AG08396 (cell line): ENCODE data around the gene CHERP.
"Not testable (repeated sequence)": the region's sequence is repeated elsewhere in the genome, so short reads cannot be mapped to it uniquely, and the experiment has no call there.

ENCODE experiments used
- DNase-seq: peaks from one replicate; pipeline ENCODE4 v3.0.0; 2012; ENCODE audit warnings: low spot score, mixed read lengths

The CHERP gene

GRCh38 chr19:16476401-16476800, 65.8 kb downstream of the CHERP start:
- DNase-seq = no peak

- no peak for DNase-seq
Observed at GRCh38 chr19:16473875-16474392, 68.3 kb downstream of the CHERP start.

GRCh38 chr19:16472992-16473391, 69.2 kb downstream of the CHERP start:
- DNase-seq = no peak

GRCh38 chr19:16472559-16472899, 69.7 kb downstream of the CHERP start:
- DNase-seq = not testable (repeated sequence)

GRCh38 chr19:16470911-16471811, 71.1 kb downstream of the CHERP start:
- peak; percentile 66 for DNase-seq

GRCh38 chr19:16470541-16470910, 71.7 kb downstream of the CHERP start:
- no peak for DNase-seq
